ENCODE measurements around the gene TOGARAM2. TPM values are rescaled to one million over a fixed set of nuclear protein-coding genes. Genes with fewer than 3 reads are reported as not detected.
"Not testable (repeated sequence)": the region's sequence is repeated elsewhere in the genome, so short reads cannot be mapped to it uniquely, and the experiment has no call there.

The TOGARAM2 gene
- total and polyA plus RNA-seq, 5 experiments from 2014 or later, result 0.32 to 1.9 (median 0.61) TPM; not detected in 1

DNA sequence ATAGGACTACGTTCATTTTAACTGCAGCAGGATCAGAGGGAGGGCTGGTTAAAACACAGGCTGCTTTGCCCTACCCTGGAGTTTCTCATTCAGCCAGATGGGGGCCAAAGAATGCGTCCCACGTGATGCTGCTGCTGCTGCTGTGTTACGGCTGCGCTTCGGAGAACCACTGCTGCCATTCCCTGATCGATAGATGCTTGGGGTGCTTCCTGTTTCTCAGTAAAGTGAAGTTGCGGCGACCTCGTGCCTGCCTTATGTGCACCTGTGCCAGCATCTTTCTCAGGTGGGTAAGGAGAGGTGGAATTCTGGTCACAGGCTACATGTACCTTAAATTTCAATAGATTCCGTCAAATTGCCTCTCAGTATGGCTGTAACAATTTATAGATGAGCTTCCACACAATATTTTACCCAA, 24.7 kb upstream of the TOGARAM2 start:
- peak; percentile 81 to 92 for ATAC-seq
- Mint-ChIP-seq H3K27ac (peak overlapping the region in 2 of 10 donors; percentile 33 to 49), H3K9me3 (no peaks in the 10 kb centered on the region), H3K27me3 (peaks cover 0 to 3% (median 0%) of the 10 kb centered on the region in 5 donors), H3K4me3 (peak overlapping the region in 4 of 10 donors; percentile 67 to 79 (median 72)), H3K36me3 (no peaks in the 10 kb centered on the region), H3K4me1 (peaks cover 6 to 15% (median 13%) of the 10 kb centered on the region in 4 donors)
- peak; percentile 2 to 67 (median 28) for DNase-seq
- POLR2A ChIA-PET, result no interaction called here

DNA sequence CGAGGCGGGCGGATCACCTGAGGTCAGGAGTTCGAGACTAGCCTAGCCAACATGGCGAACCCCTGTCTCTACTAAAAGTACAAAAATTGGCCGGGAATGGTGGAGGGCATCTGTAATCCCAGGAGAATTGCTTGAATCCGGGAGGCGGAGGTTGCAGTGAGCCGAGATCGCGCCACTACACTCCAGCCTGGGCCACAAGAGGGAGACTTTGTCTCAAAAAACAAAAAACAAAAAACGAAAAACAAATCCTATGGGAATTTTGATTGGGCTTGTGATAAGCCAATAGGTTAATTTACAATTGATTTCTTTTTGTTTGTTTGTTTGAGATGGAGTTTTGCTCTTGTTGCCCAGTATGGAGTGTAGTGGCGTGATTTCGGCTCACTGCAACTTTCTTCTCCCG, 24.2 kb upstream of the TOGARAM2 start:
- Mint-ChIP-seq H3K4me1 (peaks cover 6 to 15% (median 13%) of the 10 kb centered on the region in 4 donors), H3K9me3 (no peaks in the 10 kb centered on the region), H3K27ac (no peak overlapping the region), H3K36me3 (no peaks in the 10 kb centered on the region), H3K4me3 (peak overlapping the region in 4 of 10 donors; percentile 67 to 79 (median 72)), H3K27me3 (peaks cover 0 to 3% (median 0%) of the 10 kb centered on the region in 5 donors)
- DNase-seq, result no peak
- ATAC-seq, result peak in 1 of 2 donors; percentile 37
- POLR2A ChIA-PET, result no interaction called here

DNA sequence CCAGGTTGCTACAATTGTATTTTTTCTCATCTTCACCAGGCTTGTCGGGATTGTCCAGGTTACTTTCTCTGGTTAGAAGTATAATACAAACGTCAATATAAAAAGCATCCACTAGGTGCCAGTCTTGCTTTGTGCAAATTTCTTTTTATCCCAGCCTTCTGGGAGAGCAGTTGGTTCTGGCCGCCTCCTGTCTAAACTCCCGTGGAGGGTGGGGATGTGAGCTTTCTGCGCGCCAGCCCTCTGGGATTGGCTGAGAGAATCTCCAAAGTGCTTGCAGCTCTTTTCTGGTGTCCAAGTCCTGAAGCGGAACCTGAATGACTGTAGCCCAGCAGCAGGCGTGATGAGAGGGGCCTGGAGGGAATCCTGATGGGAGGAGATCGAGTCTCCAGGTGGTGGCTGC, 22.4 kb upstream of the TOGARAM2 start:
- no peaks in the 10 kb centered on the region for H3K36me3 Mint-ChIP-seq
- POLR2A ChIA-PET, result interaction anchor here (0.7 to 0.9 kb wide), 2 partner anchors 56 to 270 kb away, joined by 4 to 5 read pairs; no protein-coding TSS in a partner anchor
- H3K9me3 Mint-ChIP-seq, result no peaks in the 10 kb centered on the region
- DNase-seq, result peak in 7 of 10 donors; percentile 21 to 69 (median 45)
- H3K27ac Mint-ChIP-seq, result peak overlapping the region in 2 of 10 donors; percentile 7 to 35
- ATAC-seq, result peak; percentile 56 to 58
- H3K27me3 Mint-ChIP-seq, result peaks cover 0 to 3% (median 0%) of the 10 kb centered on the region in 5 donors
- H3K4me3 Mint-ChIP-seq, result no peak overlapping the region
- peaks cover 2 to 15% (median 9%) of the 10 kb centered on the region in 4 donors for H3K4me1 Mint-ChIP-seq

GRCh38 chr2:28960401-28960800, 20.7 kb upstream of the TOGARAM2 start:
- DNase-seq (no peak), ATAC-seq (no peak)
- Mint-ChIP-seq H3K4me3 (no peak overlapping the region), H3K9me3 (no peaks in the 10 kb centered on the region), H3K4me1 (peaks cover 2 to 15% (median 9%) of the 10 kb centered on the region in 4 donors), H3K27ac (no peak overlapping the region), H3K36me3 (no peaks in the 10 kb centered on the region), H3K27me3 (peaks cover 0 to 3% (median 0%) of the 10 kb centered on the region in 5 donors)
- POLR2A ChIA-PET, result no interaction called here

DNA sequence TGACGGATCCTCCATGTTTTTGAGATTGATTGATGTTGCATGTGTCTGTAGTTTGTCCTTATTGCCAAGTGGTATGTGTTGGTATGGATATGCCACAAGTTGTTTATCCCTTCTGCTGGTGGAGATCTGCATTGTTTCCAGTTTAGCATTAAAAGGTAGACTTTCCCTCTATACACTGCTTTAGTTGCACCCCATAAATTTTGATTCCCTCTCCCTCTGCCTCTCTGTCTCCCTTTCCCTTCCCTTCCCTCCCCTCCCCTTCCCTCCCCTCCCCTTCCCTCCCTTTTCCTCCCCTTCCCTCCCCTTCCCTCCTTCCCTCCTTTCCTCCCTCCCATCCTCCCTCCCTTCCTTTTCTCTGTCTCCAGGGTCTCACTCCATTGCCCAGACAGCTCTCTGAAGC, 18.6 kb upstream of the TOGARAM2 start:
- POLR2A ChIA-PET, result no interaction called here
- Mint-ChIP-seq H3K9me3 (no peaks in the 10 kb centered on the region), H3K4me3 (no peak overlapping the region), H3K27ac (no peak overlapping the region), H3K27me3 (peaks cover 0 to 1% (median 0%) of the 10 kb centered on the region in 5 donors), H3K4me1 (peaks cover 2 to 8% (median 3%) of the 10 kb centered on the region in 4 donors), H3K36me3 (no peaks in the 10 kb centered on the region)
- DNase-seq (no peak), ATAC-seq (no peak)

GRCh38 chr2:28970464-28971160, 10.5 kb upstream of the TOGARAM2 start:
- peaks cover 5 to 17% (median 7%) of the 10 kb centered on the region in 4 donors for H3K4me1 Mint-ChIP-seq
- POLR2A ChIA-PET, result no interaction called here
- DNase-seq (no peak), ATAC-seq (no peak)
- H3K4me3 Mint-ChIP-seq, result no peak overlapping the region
- no peaks in the 10 kb centered on the region for H3K36me3 Mint-ChIP-seq
- H3K27ac Mint-ChIP-seq, result peak overlapping the region in 2 of 10 donors; percentile 37 to 53
- peaks cover 0 to 2% (median 0%) of the 10 kb centered on the region in 5 donors for H3K27me3 Mint-ChIP-seq
- peaks cover 0 to 5% (median 0%) of the 10 kb centered on the region in 9 donors for H3K9me3 Mint-ChIP-seq

GRCh38 chr2:28972778-28973335, 8.2 kb upstream of the TOGARAM2 start:
- peak in 1 of 2 donors; percentile 75 for ATAC-seq
- Mint-ChIP-seq H3K9me3 (peaks cover 0 to 5% (median 0%) of the 10 kb centered on the region in 9 donors), H3K27ac (no peak overlapping the region), H3K36me3 (no peaks in the 10 kb centered on the region), H3K4me3 (peak overlapping the region in 3 of 10 donors; percentile 2 to 32 (median 5)), H3K27me3 (peaks cover 0 to 2% (median 0%) of the 10 kb centered on the region in 5 donors), H3K4me1 (peaks cover 5 to 17% (median 7%) of the 10 kb centered on the region in 4 donors)
- POLR2A ChIA-PET, result no interaction called here
- peak in 1 of 10 donors; percentile 26 for DNase-seq

DNA sequence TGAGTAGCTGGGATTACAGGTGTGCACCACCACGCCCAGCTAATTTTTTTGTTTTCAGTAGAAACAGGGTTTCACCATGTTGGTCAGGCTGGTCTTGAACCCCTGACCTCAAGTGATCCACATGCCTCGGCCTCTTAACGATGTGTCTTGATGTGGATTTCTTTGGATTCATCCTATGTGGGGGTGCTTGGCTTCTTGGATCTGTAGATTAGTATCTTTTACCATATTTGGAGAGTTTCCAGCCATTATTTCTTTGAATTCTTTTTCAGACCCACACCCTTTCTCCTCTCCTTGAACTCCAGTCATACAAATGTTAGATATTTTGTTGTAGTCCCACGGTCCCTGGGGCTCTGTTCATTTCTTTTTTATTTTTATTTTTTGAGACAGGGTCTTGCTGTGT, 6.8 kb upstream of the TOGARAM2 start:
- Mint-ChIP-seq H3K4me3 (no peak overlapping the region), H3K27ac (no peak overlapping the region), H3K4me1 (peaks cover 5 to 17% (median 8%) of the 10 kb centered on the region in 4 donors), H3K27me3 (peaks cover 0 to 2% (median 0%) of the 10 kb centered on the region in 5 donors), H3K9me3 (peaks cover 0 to 5% (median 0%) of the 10 kb centered on the region in 9 donors), H3K36me3 (no peaks in the 10 kb centered on the region)
- no peak for DNase-seq
- ATAC-seq, result no peak
- POLR2A ChIA-PET, result no interaction called here

GRCh38 chr2:28975671-28976070, 5.4 kb upstream of the TOGARAM2 start:
- Mint-ChIP-seq H3K27me3 (peaks cover 0 to 2% (median 0%) of the 10 kb centered on the region in 5 donors), H3K36me3 (no peaks in the 10 kb centered on the region), H3K4me3 (no peak overlapping the region), H3K27ac (no peak overlapping the region), H3K4me1 (peaks cover 5 to 17% (median 8%) of the 10 kb centered on the region in 4 donors), H3K9me3 (peaks cover 0 to 5% (median 0%) of the 10 kb centered on the region in 9 donors)
- POLR2A ChIA-PET, result no interaction called here
- DNase-seq (no peak), ATAC-seq (no peak)

GRCh38 chr2:28976584-28976983, 4.5 kb upstream of the TOGARAM2 start:
- Mint-ChIP-seq H3K4me3 (no peak overlapping the region), H3K36me3 (no peaks in the 10 kb centered on the region), H3K27ac (no peak overlapping the region), H3K4me1 (peaks cover 5 to 17% (median 8%) of the 10 kb centered on the region in 4 donors), H3K9me3 (peaks cover 0 to 5% (median 0%) of the 10 kb centered on the region in 9 donors), H3K27me3 (no peaks in the 10 kb centered on the region)
- DNase-seq (no peak), ATAC-seq (no peak)
- POLR2A ChIA-PET, result no interaction called here

- ATAC-seq (no peak), DNase-seq (no peak)
- Mint-ChIP-seq H3K9me3 (peaks cover 0 to 5% (median 0%) of the 10 kb centered on the region in 9 donors), H3K4me1 (peaks cover 5 to 14% (median 8%) of the 10 kb centered on the region in 4 donors), H3K27ac (peak overlapping the region in 1 of 10 donors; percentile 61), H3K36me3 (no peaks in the 10 kb centered on the region), H3K4me3 (no peak overlapping the region), H3K27me3 (no peaks in the 10 kb centered on the region)
- POLR2A ChIA-PET, result no interaction called here
Measured at GRCh38 chr2:28977176-28977875, 3.8 kb upstream of the TOGARAM2 start.

DNA sequence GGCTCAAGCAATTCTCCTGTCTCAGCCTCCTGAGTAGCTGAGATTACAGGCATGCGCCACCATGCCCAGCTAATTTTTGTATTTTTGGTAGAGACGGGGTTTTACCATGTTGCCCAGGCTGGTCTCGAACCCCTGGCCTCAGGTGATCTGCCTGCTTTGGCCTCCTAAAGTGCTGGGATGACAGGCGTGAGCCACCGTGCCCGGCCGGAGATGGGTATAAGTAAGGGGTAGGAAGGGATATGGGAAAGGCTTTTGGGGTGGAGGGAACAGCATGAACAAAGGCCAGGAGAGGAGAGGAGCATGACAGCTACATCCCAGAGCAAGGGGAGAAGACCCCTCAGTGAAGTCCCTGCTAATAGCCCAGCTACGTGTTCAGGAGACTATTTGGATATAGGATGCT, 3.1 kb upstream of the TOGARAM2 start:
- H3K27ac Mint-ChIP-seq, result peak overlapping the region in 3 of 10 donors; percentile 37 to 63 (median 61)
- H3K27me3 Mint-ChIP-seq, H3K36me3 Mint-ChIP-seq, H3K4me1 Mint-ChIP-seq, H3K9me3 Mint-ChIP-seq, ATAC-seq, H3K4me3 Mint-ChIP-seq, DNase-seq, POLR2A ChIA-PET: not testable (repeated sequence)

All from naive thymus-derived CD8-positive, alpha-beta T cell (primary cell).